GM19023 (cell line): ENCODE results near the gene GRAMD1A.
"Not testable (repeated sequence)": the region's sequence is repeated elsewhere in the genome, so short reads cannot be mapped to it uniquely, and the experiment has no call there.

ENCODE experiments used
- ATAC-seq: cut with Tn5 transposase; IDR thresholded peaks from one replicate; pipeline ENCODE4 v1.9.1; 2021; ENCODE audit warnings: mild to moderate bottlenecking, moderate library complexity; ENCODE audit not compliant: unreplicated experiment

The GRAMD1A gene

GRCh38 chr19:34976611-34977010, 23.5 kb upstream of the GRAMD1A start:
- no peak for ATAC-seq

GRCh38 chr19:34979819-34980640, 20.1 kb upstream of the GRAMD1A start:
- no peak for ATAC-seq

- no peak for ATAC-seq
These were observed 17.8 kb upstream of the GRAMD1A start for GRCh38 chr19:34982275-34982674.

GRCh38 chr19:34983786-34984185, 16.3 kb upstream of the GRAMD1A start:
- ATAC-seq: no peak

- ATAC-seq: no peak
These were observed 15.8 kb upstream of the GRAMD1A start for GRCh38 chr19:34984287-34984686.

- ATAC-seq: no peak
These were observed 14.7 kb upstream of the GRAMD1A start for GRCh38 chr19:34985249-34986022.

- ATAC-seq: no peak
These were observed 12.0 kb upstream of the GRAMD1A start for GRCh38 chr19:34988119-34988518.

- no peak for ATAC-seq
These were observed 10.8 kb upstream of the GRAMD1A start for GRCh38 chr19:34989298-34989697.

GRCh38 chr19:34990578-34991192, 9.4 kb upstream of the GRAMD1A start:
- ATAC-seq: no peak

- no peak for ATAC-seq
These were observed 8.4 kb upstream of the GRAMD1A start for GRCh38 chr19:34991542-34992333.

- ATAC-seq: not testable (repeated sequence)
These were observed 7.5 kb upstream of the GRAMD1A start for GRCh38 chr19:34992582-34992981.

GRCh38 chr19:34994286-34994642, 5.9 kb upstream of the GRAMD1A start:
- ATAC-seq: no peak

GRCh38 chr19:34994643-34995541, 5.2 kb upstream of the GRAMD1A start:
- ATAC-seq: no peak

- no peak for ATAC-seq
These were observed 4.6 kb upstream of the GRAMD1A start for GRCh38 chr19:34995551-34995950.

GRCh38 chr19:34997071-34997617, 3.0 kb upstream of the GRAMD1A start:
- ATAC-seq: no peak

- not testable (repeated sequence) for ATAC-seq
These were observed 1.9 kb upstream of the GRAMD1A start for GRCh38 chr19:34998224-34998623.

- no peak for ATAC-seq
These were observed 1.2 kb upstream of the GRAMD1A start for GRCh38 chr19:34998777-34999497.

GRCh38 chr19:35000338-35000646, 169 bp downstream of the GRAMD1A start:
- no peak for ATAC-seq
